Measurements from ENCODE around the gene ATPAF2.

DNA sequence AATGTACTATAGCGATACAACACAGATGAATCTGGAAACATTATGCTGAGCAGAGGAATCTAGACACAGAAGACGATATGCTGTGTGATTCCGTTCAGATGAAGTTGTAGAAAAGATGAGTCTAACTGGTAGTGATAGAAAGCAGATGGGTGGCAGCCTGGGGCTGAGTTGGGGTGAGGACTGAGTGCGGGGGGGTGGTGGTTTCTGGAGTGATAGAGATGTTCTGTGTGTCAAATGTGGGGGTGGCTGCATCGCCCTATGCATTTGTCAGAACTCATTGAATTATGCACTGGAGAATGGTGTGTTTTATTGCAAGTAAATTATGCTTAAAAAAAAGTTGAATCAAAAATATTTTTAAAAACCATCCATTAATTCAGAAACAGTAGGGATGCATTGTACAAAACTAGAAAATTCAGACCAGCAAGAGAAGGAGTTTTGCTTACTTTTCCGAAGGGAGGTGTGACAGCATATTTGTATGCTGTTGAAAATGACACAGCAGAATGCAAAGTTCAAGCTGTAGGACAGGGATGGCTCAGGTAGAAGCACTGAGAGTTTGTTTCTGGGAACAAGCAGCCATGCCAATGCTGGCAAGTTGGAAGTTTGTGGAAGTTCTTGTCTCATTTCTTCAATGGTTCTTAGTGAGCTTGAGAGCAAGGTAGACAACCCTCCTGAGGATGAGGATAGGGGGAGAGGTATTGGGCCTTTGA, 35.8 kb upstream of the ATPAF2 start:
- TF ChIP-seq POLR2A (IDR thresholded peaks at IDR 0.05): no peak
- TF ChIP-seq, protein P1, sequence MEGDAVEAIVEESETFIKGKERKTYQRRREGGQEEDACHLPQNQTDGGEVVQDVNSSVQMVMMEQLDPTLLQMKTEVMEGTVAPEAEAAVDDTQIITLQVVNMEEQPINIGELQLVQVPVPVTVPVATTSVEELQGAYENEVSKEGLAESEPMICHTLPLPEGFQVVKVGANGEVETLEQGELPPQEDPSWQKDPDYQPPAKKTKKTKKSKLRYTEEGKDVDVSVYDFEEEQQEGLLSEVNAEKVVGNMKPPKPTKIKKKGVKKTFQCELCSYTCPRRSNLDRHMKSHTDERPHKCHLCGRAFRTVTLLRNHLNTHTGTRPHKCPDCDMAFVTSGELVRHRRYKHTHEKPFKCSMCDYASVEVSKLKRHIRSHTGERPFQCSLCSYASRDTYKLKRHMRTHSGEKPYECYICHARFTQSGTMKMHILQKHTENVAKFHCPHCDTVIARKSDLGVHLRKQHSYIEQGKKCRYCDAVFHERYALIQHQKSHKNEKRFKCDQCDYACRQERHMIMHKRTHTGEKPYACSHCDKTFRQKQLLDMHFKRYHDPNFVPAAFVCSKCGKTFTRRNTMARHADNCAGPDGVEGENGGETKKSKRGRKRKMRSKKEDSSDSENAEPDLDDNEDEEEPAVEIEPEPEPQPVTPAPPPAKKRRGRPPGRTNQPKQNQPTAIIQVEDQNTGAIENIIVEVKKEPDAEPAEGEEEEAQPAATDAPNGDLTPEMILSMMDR (IDR thresholded peaks at IDR 0.05): no peak
- TF ChIP-seq EP300 (IDR thresholded peaks at IDR 0.05): no peak
- no peak for TF ChIP-seq POLR2AphosphoS5 (IDR thresholded peaks at IDR 0.05)

Data from sigmoid colon (tissue), 4 donors.